GM18861 (cell line): Measurements from ENCODE around the gene MVB12B.
"Not testable (repeated sequence)": the region's sequence is repeated elsewhere in the genome, so short reads cannot be mapped to it uniquely, and the experiment has no call there.

Experiments
- ATAC-seq: cut with Tn5 transposase; IDR thresholded peaks from one replicate; pipeline ENCODE4 v1.9.1; 2021; ENCODE audit not compliant: unreplicated experiment

MVB12B gene

DNA sequence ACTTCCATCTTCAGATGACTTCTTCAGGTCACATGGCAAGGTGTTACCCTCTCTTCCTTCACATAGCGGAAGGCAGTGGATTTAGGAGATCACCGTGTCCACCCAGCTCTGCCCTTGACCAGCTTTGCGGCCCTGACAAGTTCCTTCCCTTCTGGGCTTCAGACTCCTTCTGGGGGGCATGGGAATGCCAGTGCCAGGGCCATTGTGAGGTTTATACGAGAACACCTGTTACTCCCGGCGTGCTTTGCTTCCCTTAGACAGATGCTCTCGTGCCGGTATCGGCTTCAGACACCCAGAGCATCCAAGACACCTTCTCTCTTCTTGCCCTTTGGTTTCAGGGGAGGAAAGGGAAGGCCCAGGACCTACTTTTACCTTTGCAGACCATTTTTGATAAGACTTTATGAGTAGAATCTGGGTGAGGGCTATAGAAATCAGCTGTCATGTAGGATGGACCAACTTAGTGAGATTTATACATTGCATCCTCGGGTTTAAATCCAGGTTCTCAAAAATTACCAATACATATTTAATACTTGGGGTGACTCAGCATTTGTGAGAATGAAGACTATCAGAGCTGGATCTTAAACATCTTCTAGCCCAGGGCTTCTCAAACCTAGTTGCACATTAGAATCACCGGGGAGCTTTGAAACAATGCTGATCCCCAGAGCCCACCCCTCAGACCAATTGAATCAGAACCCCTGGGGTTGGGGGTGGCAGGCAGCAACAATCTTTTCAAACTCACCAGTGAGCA, 138.2 kb downstream of the MVB12B start:
- no peak for ATAC-seq

DNA sequence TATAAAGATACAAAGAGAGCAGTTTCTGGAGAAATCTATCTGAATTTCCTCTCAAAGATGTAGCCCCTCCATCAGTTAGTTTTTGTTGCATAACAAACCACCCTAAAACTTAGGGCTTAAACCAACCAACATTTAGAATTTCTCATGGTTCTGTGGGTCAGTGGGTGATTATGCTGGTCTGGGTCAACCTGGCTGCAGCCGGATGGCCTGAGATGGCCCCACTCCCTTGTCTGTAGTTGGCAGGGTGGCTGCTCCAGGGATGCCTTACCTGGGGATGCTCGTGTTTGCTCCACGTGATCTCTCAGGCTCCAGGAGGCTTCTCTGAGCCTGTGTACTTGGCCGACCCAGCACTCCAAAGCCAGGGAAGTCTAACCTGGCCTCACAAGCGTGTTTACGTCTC, 139.3 kb downstream of the MVB12B start:
- no peak for ATAC-seq

DNA sequence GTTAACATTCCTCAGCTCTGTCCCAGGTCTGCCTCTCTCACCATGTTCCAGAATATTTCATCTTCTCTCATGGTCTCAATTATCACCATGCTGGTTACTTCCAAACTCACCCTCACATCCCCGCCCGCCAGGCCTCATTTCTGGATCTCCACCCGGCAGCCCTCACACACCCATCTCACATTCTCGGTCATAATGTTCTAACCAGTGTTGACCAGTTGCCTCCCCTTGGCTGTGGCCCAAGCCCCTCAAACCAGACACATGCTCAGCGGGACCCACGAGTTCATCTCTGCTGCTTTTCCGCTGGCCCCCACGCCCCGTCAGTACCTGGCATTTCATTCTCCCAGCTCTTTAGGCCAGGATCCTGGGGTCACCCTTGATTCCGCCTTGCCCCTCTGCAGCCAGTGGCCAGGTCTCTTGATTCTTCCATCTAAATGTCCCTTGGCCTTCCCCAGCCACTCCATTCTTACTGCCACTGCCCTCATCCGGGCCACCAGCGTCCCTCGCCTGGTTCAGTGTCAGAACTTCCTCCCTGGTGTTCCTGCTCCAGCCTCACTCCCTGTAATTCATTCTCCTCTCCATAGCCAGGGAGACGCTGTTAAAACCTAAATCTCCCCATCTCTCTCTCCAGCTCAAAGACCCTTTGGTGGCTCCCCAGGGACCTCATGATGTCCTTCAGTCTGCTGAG, 141.7 kb downstream of the MVB12B start:
- ATAC-seq: no peak

DNA sequence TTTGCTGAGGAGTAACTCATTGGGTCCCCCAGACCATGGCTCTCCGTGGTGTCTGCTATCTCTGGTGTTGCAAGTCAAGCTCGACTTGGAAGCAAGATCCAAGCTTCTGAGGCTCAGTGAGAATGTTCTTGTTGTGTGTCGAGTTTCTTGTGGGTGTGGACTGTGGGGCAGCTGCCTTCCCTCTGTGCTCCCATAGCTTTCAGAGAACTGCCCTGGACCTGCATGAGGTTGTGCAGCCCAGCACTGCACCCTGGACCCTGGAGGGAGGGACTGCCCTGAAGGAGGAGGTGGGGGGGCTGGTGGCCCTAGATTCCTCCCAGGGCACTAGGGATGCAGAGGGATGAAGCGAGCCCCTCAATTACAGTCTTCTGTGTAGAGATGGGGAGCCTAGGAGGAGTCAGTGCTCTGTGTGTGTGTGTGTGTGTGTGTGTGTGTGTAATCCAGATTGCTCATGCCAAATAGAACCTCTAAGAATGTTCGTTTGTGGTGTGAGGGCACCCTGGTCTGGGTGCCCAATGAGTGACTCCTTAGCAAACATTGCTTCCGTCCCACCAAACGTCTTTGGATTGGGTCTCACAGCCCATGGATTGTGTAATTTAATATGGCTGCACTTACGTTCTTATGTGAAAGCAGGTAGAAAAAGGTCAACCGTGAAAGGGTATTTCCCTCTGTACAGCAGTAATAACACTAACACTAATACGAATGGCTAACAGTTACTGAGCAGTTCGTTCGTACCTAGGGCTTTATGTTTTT, 143.8 kb downstream of the MVB12B start:
- no peak for ATAC-seq

DNA sequence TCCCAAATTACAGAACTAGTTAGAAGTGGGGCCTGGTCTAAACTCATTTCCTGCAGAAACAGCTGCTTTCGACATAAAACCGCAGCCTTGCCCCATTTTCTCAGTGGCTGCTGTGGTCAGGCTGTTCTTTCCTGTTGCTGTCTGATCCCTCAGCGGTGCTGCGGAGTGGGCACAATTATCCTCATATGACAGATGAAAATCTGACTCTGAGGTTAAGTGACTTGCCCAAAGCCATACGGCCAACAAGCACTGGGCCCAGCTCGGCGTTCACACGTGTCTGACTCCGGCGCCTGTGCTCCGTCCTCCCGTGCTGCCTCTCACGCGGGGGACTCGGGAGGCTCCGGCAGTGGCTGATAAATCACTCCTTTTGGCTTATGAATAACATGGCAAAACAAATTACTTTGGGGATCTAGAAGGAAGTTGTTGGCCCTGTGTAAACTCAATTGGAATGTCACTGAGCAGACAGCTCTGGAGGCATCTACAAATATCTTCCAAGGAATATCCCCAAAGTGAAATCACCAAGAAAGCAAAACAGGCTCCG, 144.5 kb downstream of the MVB12B start:
- ATAC-seq: no peak

DNA sequence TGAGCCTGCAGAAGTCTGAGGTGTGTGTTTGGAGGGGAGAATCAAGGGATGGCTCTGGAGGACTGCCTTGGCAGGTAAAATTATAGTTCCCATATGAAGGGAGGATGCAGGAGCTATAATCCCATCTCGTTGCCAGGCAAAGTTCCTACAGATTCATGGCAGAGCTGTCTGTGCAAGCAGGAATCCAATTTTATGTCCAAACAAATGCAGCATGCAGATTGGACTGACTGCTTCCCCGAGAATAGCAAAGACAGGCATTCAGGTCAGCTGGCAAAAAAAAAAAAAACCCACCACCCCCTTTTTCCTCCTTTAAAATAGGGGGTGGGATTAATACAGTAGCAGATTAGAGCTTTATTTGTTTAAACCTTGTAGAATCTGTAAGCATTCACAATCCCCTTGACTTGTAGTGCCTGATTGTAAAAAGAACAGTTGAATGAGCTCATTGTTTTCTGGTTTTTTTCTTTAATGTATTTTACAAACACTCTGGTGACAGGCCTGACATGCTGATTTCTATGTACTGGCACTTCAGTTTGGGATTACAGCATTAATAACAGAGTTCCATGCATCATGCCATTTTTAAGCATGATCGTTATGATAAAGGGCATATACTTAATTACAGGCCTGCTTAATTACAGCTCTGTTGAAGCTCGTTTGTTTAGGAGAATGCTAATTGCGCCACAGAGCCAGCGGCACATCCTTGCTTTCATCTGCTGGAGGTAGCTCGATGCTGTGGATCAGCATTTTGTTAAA, 145.7 kb downstream of the MVB12B start:
- ATAC-seq: no peak

DNA sequence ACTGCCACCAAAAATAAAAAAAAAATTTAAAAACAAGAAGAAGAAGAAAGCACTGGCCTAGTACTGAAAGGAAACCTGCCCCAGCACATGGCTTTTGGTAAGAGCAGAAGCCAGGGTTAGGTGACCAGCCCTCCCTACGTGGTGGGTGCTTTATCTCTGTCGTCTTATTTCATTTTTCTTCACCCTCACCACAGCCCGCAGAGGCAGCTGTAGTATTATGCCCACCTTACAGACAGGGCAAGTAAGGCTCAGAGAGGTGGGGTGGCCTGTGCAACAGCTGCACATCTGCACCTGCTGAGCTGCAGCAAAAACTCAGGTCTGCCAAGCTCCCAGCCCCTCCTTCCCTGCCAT, 146.3 kb downstream of the MVB12B start:
- ATAC-seq: no peak

DNA sequence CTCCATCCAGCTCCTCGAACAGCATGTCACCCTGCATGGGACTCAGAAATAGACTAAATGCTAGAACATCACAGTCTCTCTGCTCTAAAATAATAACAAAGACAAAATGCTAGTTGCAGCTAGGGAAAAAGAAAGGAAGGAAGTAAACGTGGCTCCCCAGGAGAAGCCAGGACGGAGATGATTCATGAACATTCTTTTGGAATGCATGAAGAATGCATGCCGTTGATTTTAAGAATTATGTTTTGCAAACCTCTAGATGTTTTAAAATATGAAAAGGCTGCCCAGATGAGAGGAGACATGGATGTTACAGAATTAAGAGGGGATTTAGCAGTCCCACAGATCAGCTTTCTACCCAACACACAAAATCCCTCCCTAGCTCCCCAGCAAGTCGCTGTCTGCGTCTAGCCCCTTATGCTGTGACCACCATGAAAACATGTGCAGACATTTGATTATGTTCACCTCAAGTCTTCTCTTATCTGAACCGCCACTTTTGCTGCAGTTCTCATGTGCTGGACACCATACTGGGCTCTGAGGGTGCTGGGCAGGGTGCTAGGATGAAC, 147.7 kb downstream of the MVB12B start:
- no peak for ATAC-seq

DNA sequence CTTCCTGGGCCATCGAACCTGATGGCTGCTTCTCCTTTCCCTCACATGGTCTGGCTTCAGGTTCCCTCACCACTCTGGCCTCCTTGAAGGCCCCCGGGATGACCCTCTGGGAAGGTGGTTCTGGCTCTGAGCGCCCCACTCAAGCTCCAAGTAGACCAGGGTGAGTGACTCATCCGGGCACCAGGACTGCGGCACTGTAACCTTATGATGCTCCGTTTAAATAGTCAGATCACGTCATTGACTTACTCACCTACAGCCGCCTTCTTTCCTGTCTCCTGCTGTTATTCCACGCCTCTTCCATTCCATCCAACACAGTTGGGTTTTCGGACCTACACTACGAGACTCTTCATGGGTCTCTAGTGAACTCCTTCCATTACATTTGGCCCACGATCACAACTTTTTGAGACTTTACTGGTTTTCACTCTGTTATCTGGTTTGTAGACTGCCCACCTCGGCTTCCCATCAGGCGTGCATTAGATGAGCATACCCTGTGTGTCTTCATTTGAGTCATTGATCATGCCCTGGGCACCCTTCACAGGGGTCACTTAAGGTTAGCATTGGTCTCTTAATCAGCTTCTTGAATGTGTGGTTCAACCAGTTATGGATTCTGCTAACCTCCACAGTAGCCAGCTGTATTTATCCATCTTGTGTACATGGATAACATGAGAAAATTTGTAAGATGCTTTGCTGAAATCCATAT, 148.3 kb downstream of the MVB12B start:
- ATAC-seq: no peak

DNA sequence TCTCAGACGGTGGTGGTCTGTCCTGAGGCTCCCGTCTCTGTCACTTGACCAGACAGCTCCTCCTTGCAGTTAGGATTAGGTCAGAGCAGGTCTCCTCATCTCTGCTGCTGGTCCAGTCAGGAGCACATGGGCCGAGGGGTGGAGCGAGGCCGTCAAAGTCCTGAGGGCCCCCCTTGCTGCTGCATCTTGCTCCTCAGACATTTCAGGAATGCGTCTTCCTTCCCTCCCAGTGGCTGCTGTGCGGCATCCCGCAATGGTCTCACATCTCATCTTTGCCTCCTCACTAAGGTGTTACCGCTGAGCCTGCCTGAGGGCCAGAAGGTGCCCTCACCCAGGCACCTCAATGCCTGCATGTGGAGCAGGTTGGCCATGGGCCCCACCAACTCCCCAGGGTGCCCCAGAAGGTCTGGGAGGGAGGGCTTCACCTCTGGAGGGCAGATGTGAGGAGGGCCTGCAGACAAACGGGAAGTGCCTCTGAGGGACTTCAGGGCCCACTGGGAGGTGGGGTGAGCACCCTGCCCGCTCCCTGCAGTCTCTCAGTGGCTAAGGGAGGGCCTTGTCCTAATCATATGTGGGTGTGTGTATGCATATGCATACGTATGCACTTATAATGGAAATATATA, 149.4 kb downstream of the MVB12B start:
- no peak for ATAC-seq

DNA sequence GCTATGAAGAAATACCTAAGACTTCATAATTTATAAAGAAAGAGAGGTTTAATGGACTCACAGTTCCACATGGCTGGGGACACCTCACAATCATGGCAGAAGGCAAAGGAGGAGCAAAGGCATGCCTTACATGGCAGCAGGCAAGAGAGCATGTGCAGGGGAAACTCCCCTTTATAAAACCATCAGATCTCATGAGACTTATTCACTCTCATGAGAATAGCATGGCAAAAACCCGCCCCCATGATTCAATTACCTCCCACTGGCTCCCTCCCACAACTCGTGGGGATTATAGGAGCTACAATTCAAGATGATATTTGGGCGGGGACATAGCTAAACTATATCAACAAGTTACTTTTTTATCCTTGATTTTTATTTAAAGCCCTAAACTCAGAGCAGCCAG, 150.8 kb downstream of the MVB12B start:
- not testable (repeated sequence) for ATAC-seq

DNA sequence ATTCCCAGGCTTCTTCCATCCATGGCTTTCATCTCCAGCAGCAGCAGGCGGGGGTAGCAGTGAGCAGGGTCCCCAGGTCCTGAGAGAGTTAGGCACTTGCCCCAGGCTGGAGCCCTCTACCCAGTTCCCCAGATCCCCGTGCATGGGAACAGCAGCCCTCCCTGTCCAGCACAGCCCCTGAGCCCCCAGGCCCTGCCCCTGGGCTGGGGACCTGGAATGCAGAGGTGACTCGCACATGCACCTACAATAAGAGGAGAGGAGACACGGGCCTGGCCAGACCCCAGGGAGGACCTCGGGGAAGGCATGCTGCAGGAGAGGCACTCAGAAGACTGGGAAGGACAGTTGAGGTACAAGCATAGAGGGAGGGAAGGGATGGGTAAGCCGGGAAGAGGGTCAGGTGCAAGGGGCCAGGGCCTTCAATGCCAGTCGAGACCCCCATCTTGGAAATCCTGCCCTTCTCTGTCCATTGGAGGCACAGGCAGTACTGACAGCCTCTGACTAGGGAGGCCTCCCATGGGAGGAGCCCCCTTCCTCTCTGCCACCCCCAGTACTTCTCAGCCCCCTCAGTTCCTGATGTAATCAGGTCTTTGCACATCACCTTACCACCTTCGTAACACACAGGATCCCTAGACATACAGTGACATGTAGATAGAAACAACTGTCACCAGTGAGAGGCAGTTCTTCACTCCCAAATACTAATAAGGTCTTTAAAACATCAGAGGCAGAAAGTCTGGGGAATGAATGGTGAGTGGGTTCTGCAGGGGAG, 151.8 kb downstream of the MVB12B start:
- no peak for ATAC-seq

DNA sequence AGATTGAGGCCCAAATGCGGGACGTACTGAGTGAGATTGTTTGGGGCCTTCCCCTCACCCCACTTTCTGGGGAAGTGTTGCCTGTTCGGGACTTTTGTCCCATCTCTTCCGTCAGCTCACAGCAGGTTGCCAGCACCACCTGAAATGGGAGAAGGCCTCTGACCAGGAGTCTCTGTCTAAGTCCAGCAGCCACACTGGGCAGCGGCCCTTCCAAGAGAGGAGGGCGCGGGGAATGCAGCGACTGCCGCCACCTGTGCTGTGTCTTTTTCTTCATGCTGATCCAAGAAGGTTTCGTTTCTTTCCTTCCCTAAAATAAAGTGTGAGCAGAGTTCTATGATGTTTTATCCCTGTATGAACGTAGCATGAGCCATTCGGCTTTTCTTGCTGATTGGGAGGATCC, 152.9 kb downstream of the MVB12B start:
- no peak for ATAC-seq

DNA sequence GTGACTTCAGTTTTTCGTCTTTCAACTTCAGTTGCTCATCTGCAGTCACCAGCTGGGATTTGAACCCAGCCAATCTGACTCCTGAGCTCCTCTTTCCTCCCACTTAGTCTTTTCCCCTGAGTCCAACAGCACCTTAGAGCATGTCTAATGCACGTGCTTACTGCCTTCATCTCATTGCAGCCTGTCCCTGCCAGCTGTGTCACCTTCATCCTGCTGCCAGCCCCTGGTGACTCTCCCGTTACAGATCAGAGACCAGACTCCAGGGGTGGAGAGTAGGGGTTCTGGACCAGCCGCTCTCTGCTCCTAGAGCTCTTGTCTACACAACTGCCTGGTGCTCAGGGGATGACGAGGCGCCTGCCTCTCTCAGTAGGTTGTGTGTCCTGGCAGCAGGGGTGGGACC, 154.2 kb downstream of the MVB12B start:
- no peak for ATAC-seq

DNA sequence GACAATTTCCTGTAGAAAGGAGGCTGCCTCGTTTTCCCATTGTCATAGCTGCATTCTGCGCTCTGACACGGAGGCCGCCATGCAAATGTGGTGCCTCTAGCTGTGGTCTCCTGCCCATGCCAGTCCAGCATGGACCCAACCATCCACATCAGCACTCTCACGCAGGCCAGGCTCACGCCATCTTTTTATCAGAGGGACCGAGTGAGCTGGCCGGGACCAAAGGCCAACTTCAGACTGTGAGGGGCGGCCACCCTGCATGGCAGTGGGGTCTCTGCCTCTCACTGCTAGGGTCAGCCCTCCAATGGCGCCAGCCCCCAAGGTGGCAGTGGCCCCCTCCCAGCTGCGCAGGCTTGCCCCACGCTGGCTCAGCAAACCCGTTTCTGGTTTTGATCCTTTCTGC, 155.2 kb downstream of the MVB12B start:
- no peak for ATAC-seq

DNA sequence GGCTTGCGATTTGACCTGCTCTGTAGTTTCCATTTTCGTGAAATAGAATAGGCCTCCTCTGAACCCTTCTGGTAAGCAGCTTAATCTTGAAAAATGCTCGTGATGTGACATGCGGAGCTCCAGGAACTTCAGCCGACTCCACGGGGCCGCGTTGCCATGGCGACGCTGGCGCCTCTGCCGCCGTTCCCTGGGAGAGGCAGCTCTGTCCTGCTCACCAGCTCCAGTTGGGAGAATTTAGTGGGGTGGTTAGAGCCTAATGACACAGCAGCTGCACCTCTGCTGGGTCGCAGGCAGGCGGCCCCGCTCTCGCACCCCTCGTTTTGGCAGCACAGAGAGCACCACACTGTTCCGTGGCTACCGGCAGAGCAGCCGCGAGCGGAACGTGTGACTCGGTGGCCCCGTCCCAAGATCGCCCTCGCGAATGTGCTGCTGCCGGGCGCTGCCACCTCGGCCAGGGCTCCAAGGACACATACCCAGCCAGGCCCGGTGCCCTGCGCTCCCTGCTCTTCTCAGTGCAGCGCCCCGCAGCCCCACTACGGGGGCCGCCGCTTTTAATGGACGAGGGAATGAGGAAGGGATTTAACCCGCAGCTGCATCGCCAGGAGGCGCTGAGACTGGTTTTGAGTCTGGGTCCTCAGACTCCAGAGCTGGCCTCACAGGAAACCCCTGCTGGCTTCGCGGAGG, 155.9 kb downstream of the MVB12B start:
- ATAC-seq: no peak

DNA sequence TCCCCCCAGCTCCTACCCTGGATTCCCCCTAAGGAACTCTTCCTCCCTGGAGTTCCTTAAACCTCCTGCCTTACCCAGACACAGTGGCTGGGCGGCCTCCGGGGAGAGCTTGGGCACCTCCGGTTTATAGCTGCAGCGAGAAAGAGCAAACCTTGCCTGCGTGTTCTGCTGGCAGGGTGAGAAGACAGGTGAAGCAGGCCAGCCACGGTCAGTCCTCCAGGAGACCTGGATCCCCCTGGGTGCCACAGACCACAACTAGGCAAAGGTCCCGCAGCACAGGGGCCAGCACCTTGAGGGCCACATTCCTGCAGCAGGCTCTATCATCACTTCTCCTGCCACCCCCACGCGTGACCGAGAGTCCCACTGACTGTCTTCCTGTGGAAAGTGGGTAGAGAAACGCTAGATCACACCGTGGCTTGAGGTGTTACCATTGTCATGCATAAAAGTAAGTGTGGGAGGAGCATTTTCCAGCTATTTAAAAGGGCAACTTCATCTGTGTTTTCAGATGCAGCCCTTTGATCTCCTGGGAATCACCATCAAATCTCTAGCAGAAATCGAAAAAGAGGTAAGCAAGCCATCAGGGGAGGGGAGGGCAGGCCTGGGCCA, 156.9 kb downstream of the MVB12B start:
- no peak for ATAC-seq

DNA sequence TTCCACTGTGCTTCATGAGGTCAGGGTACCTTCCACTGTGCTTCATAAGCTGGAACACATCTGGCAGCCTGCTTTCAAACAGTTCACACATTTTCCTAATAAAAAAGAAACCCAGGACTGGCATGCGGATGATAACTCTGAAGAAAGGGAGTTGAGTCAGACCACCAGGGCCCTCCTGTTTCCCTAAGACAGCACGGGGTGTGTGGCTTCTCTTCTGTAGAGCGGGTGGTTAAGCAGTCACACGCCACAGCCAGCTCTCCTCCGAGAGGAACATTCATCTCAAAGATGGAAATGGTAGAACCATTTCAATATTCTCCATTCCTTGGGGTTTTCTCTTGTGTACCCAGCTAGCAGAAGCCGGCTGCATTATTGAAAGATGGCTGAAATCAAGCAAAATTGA, 159.0 kb downstream of the MVB12B start:
- no peak for ATAC-seq
